ENCODE measurements around the gene TK2.

- TF ChIP-seq POLR2A (IDR thresholded peaks at IDR 0.05) (no peak), CTCF (IDR thresholded peaks at IDR 0.05) (no peak)
These were observed 22.4 kb upstream of the TK2 start for GRCh38 chr16:66572356-66572755.

Measured in prostate gland (tissue), 2 donors.